DOHH2 (cell line): ENCODE results near the gene R3HDM4.

Source experiments
- CTCF ChIP-seq: fragments of 200-600 bp; sonication (generic); IDR thresholded peaks from one replicate; pipeline ENCODE4 v1.5.1; 2014; ENCODE audit warnings: antibody characterized with exemption, mild to moderate bottlenecking, low read depth, low read length; ENCODE audit not compliant: poor library complexity, severe bottlenecking
- EZH2phosphoT487 ChIP-seq: fragments of 200-600 bp; sonication (generic); IDR thresholded peaks from 2 replicates; pipeline ENCODE4 v1.6.1; 2017; ENCODE audit warnings: borderline replicate concordance, mild to moderate bottlenecking, antibody characterized with exemption, low read length, moderate library complexity, mixed read lengths

GRCh38 chr19:901216-902092 lies 11.6 kb downstream of the R3HDM4 start:
- TF ChIP-seq CTCF (no peak), EZH2phosphoT487 (no peak)
